ENCODE data around the gene PRKG2. TPM values are rescaled to one million over a fixed set of nuclear protein-coding genes. Genes with fewer than 3 reads are reported as not detected.

PRKG2 gene
- total RNA-seq, 1 donor from 2014 or later: 2.3 TPM

GRCh38 chr4:81137894-81138293, 77.1 kb downstream of the PRKG2 start:
- H3K36me3 Mint-ChIP-seq: no peaks in the 10 kb centered on the region
- H3K27me3 ChIP-seq: no peaks in the 10 kb centered on the region
- no peaks in the 10 kb centered on the region for H3K79me2 ChIP-seq (ENCODE audit: low read depth)
- no peak overlapping the region for H3K4me3 Mint-ChIP-seq
- no peak overlapping the region for H3K27ac Mint-ChIP-seq
- no peaks in the 10 kb centered on the region for H3K27me3 Mint-ChIP-seq (ENCODE audit: insufficient read depth, low read depth)
- no peaks in the 10 kb centered on the region for H3K9me3 Mint-ChIP-seq
- TF ChIP-seq EZH2phosphoT487 (IDR thresholded peaks at IDR 0.05): no peak
- TF ChIP-seq, protein P1, sequence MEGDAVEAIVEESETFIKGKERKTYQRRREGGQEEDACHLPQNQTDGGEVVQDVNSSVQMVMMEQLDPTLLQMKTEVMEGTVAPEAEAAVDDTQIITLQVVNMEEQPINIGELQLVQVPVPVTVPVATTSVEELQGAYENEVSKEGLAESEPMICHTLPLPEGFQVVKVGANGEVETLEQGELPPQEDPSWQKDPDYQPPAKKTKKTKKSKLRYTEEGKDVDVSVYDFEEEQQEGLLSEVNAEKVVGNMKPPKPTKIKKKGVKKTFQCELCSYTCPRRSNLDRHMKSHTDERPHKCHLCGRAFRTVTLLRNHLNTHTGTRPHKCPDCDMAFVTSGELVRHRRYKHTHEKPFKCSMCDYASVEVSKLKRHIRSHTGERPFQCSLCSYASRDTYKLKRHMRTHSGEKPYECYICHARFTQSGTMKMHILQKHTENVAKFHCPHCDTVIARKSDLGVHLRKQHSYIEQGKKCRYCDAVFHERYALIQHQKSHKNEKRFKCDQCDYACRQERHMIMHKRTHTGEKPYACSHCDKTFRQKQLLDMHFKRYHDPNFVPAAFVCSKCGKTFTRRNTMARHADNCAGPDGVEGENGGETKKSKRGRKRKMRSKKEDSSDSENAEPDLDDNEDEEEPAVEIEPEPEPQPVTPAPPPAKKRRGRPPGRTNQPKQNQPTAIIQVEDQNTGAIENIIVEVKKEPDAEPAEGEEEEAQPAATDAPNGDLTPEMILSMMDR (IDR thresholded peaks at IDR 0.05): no peak
- TF ChIP-seq EZH2 (IDR thresholded peaks at IDR 0.05): no peak
- H3K4me3 ChIP-seq: no peak overlapping the region
- H3K4me1 ChIP-seq: no peaks in the 10 kb centered on the region
- H3K36me3 ChIP-seq: no peaks in the 10 kb centered on the region
- no peak overlapping the region for H3K27ac ChIP-seq
- H3F3A ChIP-seq (ENCODE audit: low read depth): no peaks in the 10 kb centered on the region
- H3K9ac ChIP-seq: no peak overlapping the region
- DNase-seq (ENCODE audit: low spot score): no peak
- H2AFZ ChIP-seq (replicated peaks): no peak overlapping the region
- no peaks in the 10 kb centered on the region for H3K4me1 Mint-ChIP-seq
- no peaks in the 10 kb centered on the region for H4K20me1 ChIP-seq (ENCODE audit: low read depth)
- no peaks in the 10 kb centered on the region for H3K9me3 ChIP-seq (ENCODE audit: low read depth)
- no peak overlapping the region for H3K4me2 ChIP-seq

DNA sequence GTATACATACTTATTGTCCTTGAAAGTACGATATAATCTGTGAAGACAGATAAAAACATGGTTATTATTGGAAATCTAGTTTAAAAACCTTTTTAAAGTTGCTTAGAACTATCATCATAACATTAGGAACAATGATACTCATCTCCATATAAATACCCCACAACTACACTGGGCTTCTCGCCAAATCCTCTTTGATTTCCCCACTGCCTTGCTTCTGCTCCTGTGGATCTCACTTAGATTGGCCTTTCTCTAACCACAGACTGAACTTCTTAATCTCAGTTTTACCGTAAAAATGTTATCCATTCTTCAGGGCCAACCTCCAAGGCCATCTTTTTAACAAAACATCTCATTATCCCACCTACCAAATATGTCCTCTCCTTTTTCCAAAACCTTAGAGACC, 77.6 kb downstream of the PRKG2 start:
- H3K9me3 ChIP-seq (ENCODE audit: low read depth): no peaks in the 10 kb centered on the region
- DNase-seq (ENCODE audit: low spot score): no peak
- H3K36me3 ChIP-seq: no peaks in the 10 kb centered on the region
- H3K9ac ChIP-seq: no peak overlapping the region
- Mint-ChIP-seq H3K4me3 (no peak overlapping the region), H3K4me1 (no peaks in the 10 kb centered on the region), H3K36me3 (no peaks in the 10 kb centered on the region), H3K27ac (no peak overlapping the region), H3K27me3 (ENCODE audit: insufficient read depth, low read depth) (no peaks in the 10 kb centered on the region), H3K9me3 (no peaks in the 10 kb centered on the region)
- no peaks in the 10 kb centered on the region for H3K79me2 ChIP-seq (ENCODE audit: low read depth)
- no peak overlapping the region for H2AFZ ChIP-seq (replicated peaks)
- TF ChIP-seq, protein P1 (IDR thresholded peaks at IDR 0.05): no peak
- TF ChIP-seq EZH2phosphoT487 (IDR thresholded peaks at IDR 0.05): no peak
- no peak for TF ChIP-seq EZH2 (IDR thresholded peaks at IDR 0.05)
- no peaks in the 10 kb centered on the region for H3K27me3 ChIP-seq
- H3K4me2 ChIP-seq: no peak overlapping the region
- H4K20me1 ChIP-seq (ENCODE audit: low read depth): no peaks in the 10 kb centered on the region
- H3K4me3 ChIP-seq: no peak overlapping the region
- H3K4me1 ChIP-seq: no peaks in the 10 kb centered on the region
- H3F3A ChIP-seq (ENCODE audit: low read depth): no peaks in the 10 kb centered on the region
- H3K27ac ChIP-seq: no peak overlapping the region

GRCh38 chr4:81136161-81136905, 78.7 kb downstream of the PRKG2 start:
- Mint-ChIP-seq H3K9me3 (no peaks in the 10 kb centered on the region), H3K27ac (no peak overlapping the region), H3K4me1 (no peaks in the 10 kb centered on the region), H3K36me3 (no peaks in the 10 kb centered on the region), H3K27me3 (ENCODE audit: insufficient read depth, low read depth) (no peaks in the 10 kb centered on the region), H3K4me3 (no peak overlapping the region)
- no peak overlapping the region for H3K27ac ChIP-seq
- H3K4me1 ChIP-seq: no peaks in the 10 kb centered on the region
- TF ChIP-seq, protein P1 (IDR thresholded peaks at IDR 0.05): no peak
- no peak for TF ChIP-seq EZH2 (IDR thresholded peaks at IDR 0.05)
- no peaks in the 10 kb centered on the region for H3K79me2 ChIP-seq (ENCODE audit: low read depth)
- H3K9ac ChIP-seq: no peak overlapping the region
- H2AFZ ChIP-seq (replicated peaks): no peak overlapping the region
- no peak for DNase-seq (ENCODE audit: low spot score)
- no peaks in the 10 kb centered on the region for H3K9me3 ChIP-seq (ENCODE audit: low read depth)
- no peaks in the 10 kb centered on the region for H4K20me1 ChIP-seq (ENCODE audit: low read depth)
- H3K27me3 ChIP-seq: no peaks in the 10 kb centered on the region
- H3K36me3 ChIP-seq: no peaks in the 10 kb centered on the region
- H3K4me3 ChIP-seq: no peak overlapping the region
- H3F3A ChIP-seq (ENCODE audit: low read depth): no peaks in the 10 kb centered on the region
- no peak overlapping the region for H3K4me2 ChIP-seq
